GM10266 (cell line): ENCODE data around the gene FGD5.

Source experiments
- DNase-seq: peaks from one replicate; pipeline ENCODE4 v3.0.0; 2012; ENCODE audit errors: extremely low spot score
- CTCF ChIP-seq: IDR thresholded peaks from 2 replicates; pipeline ENCODE4 v1.5.1; 2012; ENCODE audit warnings: mild to moderate bottlenecking, low read depth; ENCODE audit not compliant: control insufficient read depth, insufficient read depth; ENCODE audit errors: missing control alignments

The FGD5 gene

GRCh38 chr3:14864131-14864530, 45.4 kb downstream of the FGD5 start:
- no peak for TF ChIP-seq CTCF
- DNase-seq = no peak

GRCh38 chr3:14866627-14867026, 47.9 kb downstream of the FGD5 start:
- no peak for DNase-seq
- TF ChIP-seq CTCF = no peak

- DNase-seq = no peak
- TF ChIP-seq CTCF = no peak
Observed at GRCh38 chr3:14867936-14868570, 49.3 kb downstream of the FGD5 start.

- no peak for TF ChIP-seq CTCF
Observed at GRCh38 chr3:14869917-14870782, 51.4 kb downstream of the FGD5 start.

GRCh38 chr3:14870783-14871060, 52.0 kb downstream of the FGD5 start:
- TF ChIP-seq CTCF = no peak
- DNase-seq = no peak

More at GRCh38 chr3:14869917-14870782, 51.4 kb downstream of the FGD5 start:
- DNase-seq = no peak

GRCh38 chr3:14871456-14872200, 52.9 kb downstream of the FGD5 start:
- TF ChIP-seq CTCF = no peak
- no peak for DNase-seq
